ENCODE data around the gene ACTL10. TPM values are rescaled to one million over a fixed set of nuclear protein-coding genes. Genes with fewer than 3 reads are reported as not detected.
A peak's percentile ranks its signal among the peaks of the same experiment; 100 is the strongest.

The ACTL10 gene
- total RNA-seq, 4 donors from 2014 or later: 2.1 to 10.2 (median 3.7) TPM

DNA sequence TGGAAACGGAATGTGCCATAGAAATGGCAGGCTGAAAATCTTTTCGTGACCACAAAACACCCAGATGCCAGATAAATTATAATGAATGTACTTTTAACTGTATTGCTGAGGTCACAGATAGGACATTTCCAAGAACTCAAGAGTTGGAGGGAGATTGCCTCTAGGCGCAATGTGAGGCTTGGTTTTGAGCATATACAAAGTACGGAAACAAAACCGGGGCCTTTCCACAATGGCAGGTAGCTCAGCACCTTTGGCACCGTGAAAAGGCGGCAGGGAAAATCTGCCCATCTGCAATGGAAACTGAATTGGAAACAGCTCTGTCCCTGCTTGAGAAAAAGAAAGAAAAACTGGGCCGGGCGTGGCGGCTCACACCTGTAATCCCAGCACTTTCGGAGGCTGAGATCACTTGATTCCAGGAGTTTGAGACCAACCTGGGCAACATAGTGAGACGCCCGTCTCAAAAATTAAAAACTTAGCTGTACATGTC is 15.1 kb upstream of the ACTL10 start:
- H3K4me3 ChIP-seq (ENCODE audit: low read depth, poor library complexity, severe bottlenecking): no peak overlapping the region
- WGBS, 2 donors: 47 to 48% methylated on average over 13 of the region's 13 CpGs
- DNase-seq (ENCODE audit: low spot score in 2 of 2): no peak
- no peak for TF ChIP-seq POLR2A (IDR thresholded peaks at IDR 0.05)
- TF ChIP-seq, protein P1, sequence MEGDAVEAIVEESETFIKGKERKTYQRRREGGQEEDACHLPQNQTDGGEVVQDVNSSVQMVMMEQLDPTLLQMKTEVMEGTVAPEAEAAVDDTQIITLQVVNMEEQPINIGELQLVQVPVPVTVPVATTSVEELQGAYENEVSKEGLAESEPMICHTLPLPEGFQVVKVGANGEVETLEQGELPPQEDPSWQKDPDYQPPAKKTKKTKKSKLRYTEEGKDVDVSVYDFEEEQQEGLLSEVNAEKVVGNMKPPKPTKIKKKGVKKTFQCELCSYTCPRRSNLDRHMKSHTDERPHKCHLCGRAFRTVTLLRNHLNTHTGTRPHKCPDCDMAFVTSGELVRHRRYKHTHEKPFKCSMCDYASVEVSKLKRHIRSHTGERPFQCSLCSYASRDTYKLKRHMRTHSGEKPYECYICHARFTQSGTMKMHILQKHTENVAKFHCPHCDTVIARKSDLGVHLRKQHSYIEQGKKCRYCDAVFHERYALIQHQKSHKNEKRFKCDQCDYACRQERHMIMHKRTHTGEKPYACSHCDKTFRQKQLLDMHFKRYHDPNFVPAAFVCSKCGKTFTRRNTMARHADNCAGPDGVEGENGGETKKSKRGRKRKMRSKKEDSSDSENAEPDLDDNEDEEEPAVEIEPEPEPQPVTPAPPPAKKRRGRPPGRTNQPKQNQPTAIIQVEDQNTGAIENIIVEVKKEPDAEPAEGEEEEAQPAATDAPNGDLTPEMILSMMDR (IDR thresholded peaks at IDR 0.05): no peak
- intact Hi-C loops (cut with DNase I; ENCODE audit: low total_unique reads): no loop called here

DNA sequence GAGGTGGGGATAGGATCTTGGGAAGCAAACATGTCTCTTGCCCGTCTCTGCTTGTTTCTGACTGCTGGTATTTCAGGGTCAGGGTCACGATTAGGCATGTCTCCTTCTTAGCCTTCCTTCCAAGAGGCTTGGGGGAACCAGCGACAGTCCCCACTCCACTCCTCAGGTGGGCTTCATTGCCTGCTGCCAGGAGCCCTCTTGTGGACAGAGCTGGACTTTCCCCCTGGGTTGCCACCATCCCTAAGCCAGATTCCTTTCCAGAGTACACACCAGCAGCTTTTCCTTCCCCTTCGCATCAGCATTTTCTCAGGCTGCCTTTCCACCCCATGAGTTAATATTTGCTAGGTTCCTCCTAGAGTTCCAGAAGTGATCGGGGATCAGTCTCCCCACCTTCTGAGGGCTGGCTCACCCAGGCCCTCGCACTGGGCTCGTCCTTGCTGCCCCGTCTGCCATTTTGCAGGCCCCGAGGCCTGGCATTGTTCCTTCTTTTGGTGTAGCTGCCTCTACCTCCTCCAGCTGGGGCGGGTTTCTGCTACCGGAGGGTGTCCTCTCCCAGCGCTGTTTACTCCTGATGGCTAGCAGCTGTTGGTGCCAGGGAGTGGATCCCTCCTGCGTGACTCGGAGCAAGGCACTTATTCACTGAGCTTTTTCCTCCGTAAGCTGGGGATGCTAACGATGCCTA is 13.4 kb upstream of the ACTL10 start:
- TF ChIP-seq, protein P1 (IDR thresholded peaks at IDR 0.05): peak in 1 of 3 donors; percentile 66
- TF ChIP-seq POLR2A (IDR thresholded peaks at IDR 0.05): no peak
- intact Hi-C loops (cut with DNase I; ENCODE audit: low total_unique reads): no loop called here
- no peak overlapping the region for H3K4me3 ChIP-seq (ENCODE audit: low read depth, poor library complexity, severe bottlenecking)
- 29 to 34% methylated on average over 16 of the region's 16 CpGs for WGBS, 2 donors
- peak in 1 of 2 donors; percentile 88 for DNase-seq (ENCODE audit: low spot score in 2 of 2)

DNA sequence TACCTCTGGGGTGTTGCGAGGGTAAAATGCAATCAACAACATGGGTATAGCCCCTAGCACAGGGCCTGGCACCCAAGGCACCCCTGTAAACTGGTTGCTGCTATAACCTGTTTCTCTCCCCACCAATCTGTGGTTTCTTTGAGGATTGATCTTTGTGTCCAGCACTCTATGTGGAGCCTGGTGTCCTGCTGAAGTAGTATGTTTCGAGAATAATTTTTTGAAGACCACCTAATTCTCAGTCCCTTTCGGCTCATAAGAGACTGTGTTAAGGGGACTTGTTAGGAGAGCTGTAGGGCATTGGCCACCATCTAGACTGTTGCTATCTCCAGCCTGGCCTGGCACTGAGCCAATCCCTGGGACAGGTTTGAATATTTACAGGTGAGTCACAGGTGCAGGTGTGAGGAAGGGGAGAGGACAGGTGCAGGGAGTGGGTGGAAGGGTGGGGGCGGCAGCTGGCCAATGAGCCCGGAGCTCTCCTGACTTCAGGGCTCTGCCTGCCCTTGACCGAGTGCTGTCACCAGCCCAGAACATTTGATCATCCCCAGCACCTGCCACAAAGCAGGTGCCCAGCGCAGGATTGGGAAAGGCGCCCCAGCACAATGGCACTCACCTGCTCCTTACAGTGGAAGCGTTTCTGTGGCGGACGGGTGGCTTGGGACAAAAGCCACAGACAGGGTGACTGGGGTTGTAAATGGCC is 12.7 kb upstream of the ACTL10 start:
- intact Hi-C loops (cut with DNase I; ENCODE audit: low total_unique reads): no loop called here
- TF ChIP-seq, protein P1 (IDR thresholded peaks at IDR 0.05): no peak
- TF ChIP-seq POLR2A (IDR thresholded peaks at IDR 0.05): no peak
- peak in 1 of 2 donors; percentile 90 for DNase-seq (ENCODE audit: low spot score in 2 of 2)
- WGBS, 2 donors: 53 to 63% methylated on average over 10 to 11 of the region's 11 CpGs
- H3K4me3 ChIP-seq (ENCODE audit: low read depth, poor library complexity, severe bottlenecking): no peak overlapping the region

DNA sequence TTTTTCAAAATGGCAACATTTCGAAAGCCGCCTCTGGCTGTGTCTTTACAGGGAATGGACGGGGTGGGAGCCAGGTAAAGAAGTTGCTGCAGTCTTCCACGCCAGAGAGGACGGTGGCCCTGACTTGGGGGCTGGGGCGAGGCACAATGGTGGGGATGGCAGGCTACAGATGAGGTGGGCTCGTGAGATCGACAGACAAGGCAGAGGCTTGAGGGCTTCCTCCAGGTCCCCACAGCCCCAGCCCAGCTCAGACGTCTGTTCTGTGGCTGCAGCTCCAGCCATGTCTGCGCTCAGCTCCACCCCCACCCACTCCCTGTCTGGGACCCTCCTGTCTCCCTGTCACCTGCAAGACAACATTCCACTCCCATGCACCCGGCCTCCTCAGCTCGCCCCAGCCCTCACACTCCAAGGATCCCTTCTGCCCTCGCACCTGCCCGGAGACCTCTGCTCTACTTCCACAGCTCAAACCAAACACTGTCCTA is 12.0 kb upstream of the ACTL10 start:
- intact Hi-C loops (cut with DNase I; ENCODE audit: low total_unique reads): no loop called here
- TF ChIP-seq, protein P1 (IDR thresholded peaks at IDR 0.05): no peak
- no peak for TF ChIP-seq POLR2A (IDR thresholded peaks at IDR 0.05)
- no peak overlapping the region for H3K4me3 ChIP-seq (ENCODE audit: low read depth, poor library complexity, severe bottlenecking)
- WGBS, 2 donors: 49 to 59% methylated on average over 14 of the region's 14 CpGs
- DNase-seq (ENCODE audit: low spot score in 2 of 2): peak in 1 of 2 donors; percentile 84

DNA sequence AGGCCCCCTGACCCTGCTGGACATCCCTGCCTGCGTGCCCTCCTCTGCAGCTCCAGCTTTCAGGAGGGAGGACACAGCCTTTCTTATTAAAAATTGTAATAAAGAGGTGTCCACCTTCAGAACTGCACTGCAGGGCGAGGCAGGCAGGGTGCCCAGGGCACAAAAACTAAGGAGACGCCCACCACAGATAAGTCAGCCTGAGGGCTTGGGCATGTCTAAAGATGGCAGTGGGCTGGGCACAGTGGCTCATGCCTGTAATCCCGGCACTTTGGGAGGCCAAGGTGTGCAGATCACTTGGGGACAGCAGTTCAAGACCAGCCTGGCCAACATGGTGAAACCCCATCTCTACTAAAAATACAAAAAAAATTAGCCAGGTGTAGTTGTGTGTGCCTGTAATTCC is 11.6 kb upstream of the ACTL10 start:
- intact Hi-C loops (cut with DNase I; ENCODE audit: low total_unique reads): no loop called here
- WGBS, 2 donors: 45 to 62% methylated on average over 4 of the region's 4 CpGs
- no peak for DNase-seq (ENCODE audit: low spot score in 2 of 2)
- no peak overlapping the region for H3K4me3 ChIP-seq (ENCODE audit: low read depth, poor library complexity, severe bottlenecking)
- TF ChIP-seq, protein P1 (IDR thresholded peaks at IDR 0.05): no peak
- no peak for TF ChIP-seq POLR2A (IDR thresholded peaks at IDR 0.05)
